ENCODE data around the gene CADM1. TPM values are rescaled to one million over a fixed set of nuclear protein-coding genes. Genes with fewer than 3 reads are reported as not detected.

The CADM1 gene
- total RNA-seq, 1 donor, result 86.5 TPM

DNA sequence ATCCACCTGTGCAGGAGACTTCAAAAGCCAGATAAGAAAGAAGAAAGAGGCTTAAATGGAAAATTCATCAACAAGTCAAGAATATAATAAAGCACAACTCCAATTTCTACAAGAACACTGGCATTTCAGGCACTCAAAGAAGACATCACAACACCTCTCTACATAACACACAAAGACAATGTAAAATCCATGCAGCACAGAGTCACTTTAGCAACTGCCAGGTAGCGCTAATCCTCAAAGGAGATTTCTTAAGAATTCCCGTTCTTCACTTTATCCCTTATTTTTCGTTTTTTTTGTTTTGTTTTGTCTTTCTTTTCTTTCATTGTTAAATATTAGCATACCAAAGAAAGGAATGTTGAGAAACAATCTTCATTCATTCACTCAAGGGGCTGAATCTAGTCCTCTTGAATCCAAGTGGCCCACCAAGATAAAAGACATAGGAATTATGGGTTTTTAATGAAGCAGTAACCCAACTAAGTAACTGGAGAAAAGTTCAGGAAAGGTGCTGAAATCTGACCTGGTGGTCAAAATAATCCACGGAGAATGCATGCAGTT is 95.0 kb downstream of the CADM1 start:
- no peak overlapping the region for H3K4me3 ChIP-seq (ENCODE audit: insufficient read depth, low read length)
- H3K79me2 ChIP-seq (ENCODE audit: insufficient read depth, low read length), result no peaks in the 10 kb centered on the region
- TF ChIP-seq, protein P1, sequence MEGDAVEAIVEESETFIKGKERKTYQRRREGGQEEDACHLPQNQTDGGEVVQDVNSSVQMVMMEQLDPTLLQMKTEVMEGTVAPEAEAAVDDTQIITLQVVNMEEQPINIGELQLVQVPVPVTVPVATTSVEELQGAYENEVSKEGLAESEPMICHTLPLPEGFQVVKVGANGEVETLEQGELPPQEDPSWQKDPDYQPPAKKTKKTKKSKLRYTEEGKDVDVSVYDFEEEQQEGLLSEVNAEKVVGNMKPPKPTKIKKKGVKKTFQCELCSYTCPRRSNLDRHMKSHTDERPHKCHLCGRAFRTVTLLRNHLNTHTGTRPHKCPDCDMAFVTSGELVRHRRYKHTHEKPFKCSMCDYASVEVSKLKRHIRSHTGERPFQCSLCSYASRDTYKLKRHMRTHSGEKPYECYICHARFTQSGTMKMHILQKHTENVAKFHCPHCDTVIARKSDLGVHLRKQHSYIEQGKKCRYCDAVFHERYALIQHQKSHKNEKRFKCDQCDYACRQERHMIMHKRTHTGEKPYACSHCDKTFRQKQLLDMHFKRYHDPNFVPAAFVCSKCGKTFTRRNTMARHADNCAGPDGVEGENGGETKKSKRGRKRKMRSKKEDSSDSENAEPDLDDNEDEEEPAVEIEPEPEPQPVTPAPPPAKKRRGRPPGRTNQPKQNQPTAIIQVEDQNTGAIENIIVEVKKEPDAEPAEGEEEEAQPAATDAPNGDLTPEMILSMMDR (IDR thresholded peaks at IDR 0.05; ENCODE audit: extremely low read depth, low read depth, low read length), result no peak
- H3K4me2 ChIP-seq (ENCODE audit: insufficient read depth, low read length), result no peak overlapping the region
- H3K4me1 ChIP-seq (ENCODE audit: insufficient read depth, low read length), result no peaks in the 10 kb centered on the region
- no peaks in the 10 kb centered on the region for H3K27me3 ChIP-seq (ENCODE audit: insufficient read depth, low read length)
- DNase-seq (ENCODE audit: insufficient read length, low spot score, missing footprints), result no peak
- H3K9me3 ChIP-seq (ENCODE audit: low read depth, low read length), result no peaks in the 10 kb centered on the region
- H2AFZ ChIP-seq (ENCODE audit: low read length), result no peak overlapping the region
- H4K20me1 ChIP-seq (ENCODE audit: insufficient read depth, low read length), result no peaks in the 10 kb centered on the region
- H3K27ac ChIP-seq (ENCODE audit: low read depth, low read length), result no peak overlapping the region
- H3K36me3 ChIP-seq (ENCODE audit: insufficient read depth, low read length), result no peaks in the 10 kb centered on the region

DNA sequence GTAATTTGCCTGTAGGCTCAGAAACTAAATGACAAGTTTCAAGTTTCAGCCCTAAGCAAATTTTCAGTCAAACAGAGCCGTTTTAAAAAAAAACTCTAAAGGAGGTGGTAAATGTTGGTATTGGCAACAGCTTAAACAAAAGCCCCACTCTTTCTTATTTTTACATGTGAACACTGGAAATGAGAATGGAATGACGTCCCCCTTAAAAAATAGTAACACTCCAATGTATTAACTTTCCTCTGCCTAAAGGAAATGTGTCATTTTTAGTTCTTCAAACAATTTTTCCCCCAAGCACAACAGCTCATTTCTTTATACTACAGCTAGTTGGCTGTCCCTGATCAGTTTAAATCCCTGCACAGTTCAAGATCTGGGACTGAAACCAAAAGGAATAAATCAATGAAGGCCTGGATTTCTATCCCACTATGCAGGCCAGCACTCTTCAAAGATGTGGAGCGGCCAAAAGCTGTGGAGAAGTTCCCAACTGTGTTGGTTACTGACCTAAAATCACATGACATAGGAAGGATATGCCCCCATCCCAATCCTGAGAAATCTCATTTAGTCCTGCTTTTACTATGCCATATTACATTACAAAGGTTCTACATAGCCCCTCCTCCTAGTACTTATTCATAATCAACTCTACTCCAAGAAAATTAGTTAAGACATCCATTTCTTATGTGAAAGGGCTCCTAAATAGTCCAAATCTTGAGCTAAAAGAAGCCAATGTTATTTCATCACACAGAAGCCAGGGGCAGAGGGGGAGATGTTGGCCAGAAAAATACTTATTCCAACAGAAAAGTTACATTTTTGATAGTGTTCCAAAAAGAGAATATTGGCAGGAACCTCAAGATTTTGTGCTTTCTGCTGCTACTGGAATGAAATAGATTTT is 95.9 kb downstream of the CADM1 start:
- no peaks in the 10 kb centered on the region for H4K20me1 ChIP-seq (ENCODE audit: insufficient read depth, low read length)

DNA sequence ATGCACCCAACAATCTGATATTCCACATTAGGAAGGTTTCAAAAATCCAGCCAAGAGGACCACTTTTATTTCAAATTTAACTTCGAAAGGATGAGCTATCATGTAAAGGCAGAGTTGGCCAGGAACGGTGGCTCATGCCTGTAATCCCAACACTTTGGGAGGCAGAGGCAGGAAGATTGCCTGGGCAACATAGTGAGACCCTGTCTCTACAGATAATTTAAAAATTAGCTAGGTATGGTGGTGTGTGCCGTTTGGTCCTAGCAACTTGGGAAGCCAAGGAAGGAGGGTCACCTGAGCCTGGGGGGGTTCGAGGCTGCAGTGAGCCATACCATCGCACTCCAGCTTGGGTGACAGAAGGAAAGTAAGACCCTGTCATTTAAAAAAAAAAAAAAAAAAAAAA is 96.7 kb downstream of the CADM1 start:
- no peaks in the 10 kb centered on the region for H3K9me3 ChIP-seq (ENCODE audit: low read depth, low read length)
- no peaks in the 10 kb centered on the region for H3K4me1 ChIP-seq (ENCODE audit: insufficient read depth, low read length)
- no peaks in the 10 kb centered on the region for H4K20me1 ChIP-seq (ENCODE audit: insufficient read depth, low read length)
- no peak overlapping the region for H2AFZ ChIP-seq (ENCODE audit: low read length)
- no peak overlapping the region for H3K4me2 ChIP-seq (ENCODE audit: insufficient read depth, low read length)
- TF ChIP-seq, protein P1 (IDR thresholded peaks at IDR 0.05; ENCODE audit: extremely low read depth, low read depth, low read length), result no peak
- no peak overlapping the region for H3K27ac ChIP-seq (ENCODE audit: low read depth, low read length)
- H3K79me2 ChIP-seq (ENCODE audit: insufficient read depth, low read length), result no peaks in the 10 kb centered on the region
- H3K27me3 ChIP-seq (ENCODE audit: insufficient read depth, low read length), result no peaks in the 10 kb centered on the region
- no peak overlapping the region for H3K4me3 ChIP-seq (ENCODE audit: insufficient read depth, low read length)
- no peaks in the 10 kb centered on the region for H3K36me3 ChIP-seq (ENCODE audit: insufficient read depth, low read length)
- no peak for DNase-seq (ENCODE audit: insufficient read length, low spot score, missing footprints)

More for the DNA sequence above, 95.9 kb downstream of the CADM1 start:
- Histone ChIP-seq H3K4me1 (ENCODE audit: insufficient read depth, low read length) (no peaks in the 10 kb centered on the region), H3K4me3 (ENCODE audit: insufficient read depth, low read length) (no peak overlapping the region), H3K36me3 (ENCODE audit: insufficient read depth, low read length) (no peaks in the 10 kb centered on the region), H3K9me3 (ENCODE audit: low read depth, low read length) (no peaks in the 10 kb centered on the region), H3K4me2 (ENCODE audit: insufficient read depth, low read length) (no peak overlapping the region), H3K27ac (ENCODE audit: low read depth, low read length) (no peak overlapping the region), H2AFZ (ENCODE audit: low read length) (no peak overlapping the region), H3K27me3 (ENCODE audit: insufficient read depth, low read length) (no peaks in the 10 kb centered on the region), H3K79me2 (ENCODE audit: insufficient read depth, low read length) (no peaks in the 10 kb centered on the region)
- DNase-seq (ENCODE audit: insufficient read length, low spot score, missing footprints), result no peak
- TF ChIP-seq, protein P1 (IDR thresholded peaks at IDR 0.05; ENCODE audit: extremely low read depth, low read depth, low read length), result no peak

DNA sequence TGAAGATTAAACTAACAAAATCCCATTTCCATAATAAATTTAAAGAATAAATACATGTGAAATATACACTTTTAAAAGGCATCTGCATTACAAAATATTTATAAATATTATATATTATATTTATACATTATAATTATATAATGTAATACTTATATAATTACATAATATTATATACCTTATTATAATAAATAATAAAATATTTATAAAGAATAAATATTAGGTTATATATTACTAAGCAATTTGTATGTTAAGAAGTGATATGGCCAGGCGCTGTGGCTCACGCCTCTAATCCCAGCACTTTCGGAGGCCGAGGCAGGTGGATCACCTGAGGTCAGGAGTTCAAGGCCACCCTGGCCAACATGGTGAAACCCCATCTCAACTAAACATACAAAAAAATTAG is 97.8 kb downstream of the CADM1 start:
- no peaks in the 10 kb centered on the region for H3K4me1 ChIP-seq (ENCODE audit: insufficient read depth, low read length)
- no peaks in the 10 kb centered on the region for H3K79me2 ChIP-seq (ENCODE audit: insufficient read depth, low read length)
- H3K36me3 ChIP-seq (ENCODE audit: insufficient read depth, low read length), result no peaks in the 10 kb centered on the region
- no peak overlapping the region for H3K27ac ChIP-seq (ENCODE audit: low read depth, low read length)
- DNase-seq (ENCODE audit: insufficient read length, low spot score, missing footprints), result no peak
- H3K4me2 ChIP-seq (ENCODE audit: insufficient read depth, low read length), result no peak overlapping the region
- H3K9me3 ChIP-seq (ENCODE audit: low read depth, low read length), result no peaks in the 10 kb centered on the region
- H3K27me3 ChIP-seq (ENCODE audit: insufficient read depth, low read length), result no peaks in the 10 kb centered on the region
- no peak overlapping the region for H2AFZ ChIP-seq (ENCODE audit: low read length)
- no peaks in the 10 kb centered on the region for H4K20me1 ChIP-seq (ENCODE audit: insufficient read depth, low read length)
- TF ChIP-seq, protein P1 (IDR thresholded peaks at IDR 0.05; ENCODE audit: extremely low read depth, low read depth, low read length), result no peak
- H3K4me3 ChIP-seq (ENCODE audit: insufficient read depth, low read length), result no peak overlapping the region

Data from osteoblast (primary cell).